Lower leg skin (tissue), 4 donors: ENCODE results near the gene MUC22. TPM values are rescaled to one million over a fixed set of nuclear protein-coding genes. Genes with fewer than 3 reads are reported as not detected.

Experiments used
- DNase-seq, 2 donors: peaks; one replicate each; pipeline ENCODE4 v3.0.0-alpha.2; 2019; ENCODE audit warnings: low spot score in 2 of 2
- H3K4me3 ChIP-seq: fragments of 200-600 bp; sonication (generic); 2 replicates; pipeline ENCODE4 v1.5.1; 2017; ENCODE audit warnings: mild to moderate bottlenecking, low read depth; ENCODE audit not compliant: poor library complexity, severe bottlenecking
- CTCF ChIP-seq, 3 donors: fragments of 450-650 bp; IDR thresholded peaks; one replicate each; pipeline ENCODE4 v1.5.1; 2016; ENCODE audit warnings: antibody characterized with exemption in 3 of 3, mild to moderate bottlenecking in 3 of 3, moderate library complexity in 2 of 3
- POLR2A ChIP-seq, 2 donors: fragments of 450-650 bp; IDR thresholded peaks; one replicate each; pipeline ENCODE4 v1.6.1; 2016 to 2017; ENCODE audit warnings: antibody characterized with exemption in 2 of 2, mild to moderate bottlenecking in 1 of 2, moderate library complexity in 1 of 2
- WGBS, 2 donors: methylation state at CpG; one replicate each; pipeline ENCODE4 v1.1.5; 2018; 5-methylcytosine and 5-hydroxymethylcytosine counted together
- intact Hi-C: fragments of 100-400 bp; cut with DNase I; formaldehyde crosslinking; loops from one replicate; pipeline ENCODE4 v1.15.0; 2023; ENCODE audit warnings: low total_unique reads
- total RNA-seq, 4 donors: library from RNA; depleted of rRNA; stranded (reverse); fragments of >200 nt; gene quantifications; one replicate each; pipeline ENCODE4 v1.1.0, GENCODE V29; 2016

MUC22 gene
- total RNA-seq, 4 donors from 2014 or later = not detected

- DNase-seq = no peak
- H3K4me3 ChIP-seq = no peak overlapping the region
- WGBS, 2 donors = 56 to 62% methylated on average over 4 of the region's 4 CpGs
- TF ChIP-seq POLR2A (IDR thresholded peaks at IDR 0.05) (no peak), CTCF (IDR thresholded peaks at IDR 0.05) (no peak)
- intact Hi-C loops = no loop called here
These were observed 30.6 kb upstream of the MUC22 start for GRCh38 chr6:30979690-30980089.

GRCh38 chr6:30981942-30982772, 28.1 kb upstream of the MUC22 start:
- no peak overlapping the region for H3K4me3 ChIP-seq
- DNase-seq = peak in 1 of 2 donors; percentile 34
- 10 to 13% methylated on average over 13 of the region's 13 CpGs for WGBS, 2 donors
- TF ChIP-seq POLR2A (IDR thresholded peaks at IDR 0.05) (no peak), CTCF (IDR thresholded peaks at IDR 0.05) (no peak)
- intact Hi-C loops = no loop called here

- H3K4me3 ChIP-seq = no peak within 1 kb of the TSS
- intact Hi-C loops = no loop called here
- TF ChIP-seq CTCF (IDR thresholded peaks at IDR 0.05) (no peak), POLR2A (IDR thresholded peaks at IDR 0.05) (no peak)
These were observed 26.8 kb upstream of the MUC22 start, which contains the start of gene MUC21 for GRCh38 chr6:30983439-30983838. MUC21 (plus strand) TSS chr6:30983718; CDS start chr6:30983959, 241 bp downstream.

GRCh38 chr6:30985490-30985889, 24.8 kb upstream of the MUC22 start:
- no peak overlapping the region for H3K4me3 ChIP-seq
- DNase-seq = no peak
- 82 to 86% methylated on average over 5 of the region's 5 CpGs for WGBS, 2 donors
- TF ChIP-seq CTCF (IDR thresholded peaks at IDR 0.05) (no peak), POLR2A (IDR thresholded peaks at IDR 0.05) (no peak)
- intact Hi-C loops = no loop called here

More at GRCh38 chr6:30983439-30983838, 26.8 kb upstream of the MUC22 start, which contains the start of gene MUC21:
- DNase-seq = no peak
- 88 to 90% methylated on average over 6 of the region's 6 CpGs for WGBS, 2 donors

GRCh38 chr6:30987304-30987703, 23.0 kb upstream of the MUC22 start:
- no peak overlapping the region for H3K4me3 ChIP-seq
- 71 to 88% methylated on average over 5 to 6 of the region's 6 CpGs for WGBS, 2 donors
- no peak for DNase-seq
- intact Hi-C loops = no loop called here
- no peak for TF ChIP-seq CTCF (IDR thresholded peaks at IDR 0.05)
- no peak for TF ChIP-seq POLR2A (IDR thresholded peaks at IDR 0.05)
